A549 treated with Hydrocortisone at 1 μM for 4 hours (cell line): ENCODE measurements around the gene HOMER1. TPM values are rescaled to one million over a fixed set of nuclear protein-coding genes. Genes with fewer than 3 reads are reported as not detected.

Source experiments
- total RNA-seq: library from RNA; stranded (reverse); fragments of 200-300 nt; extraction: Qiagen RNA extraction; gene quantifications from 5 replicates; pipeline ENCODE4 v1.2.3, GENCODE V29; 2022

HOMER1 gene, protein sequence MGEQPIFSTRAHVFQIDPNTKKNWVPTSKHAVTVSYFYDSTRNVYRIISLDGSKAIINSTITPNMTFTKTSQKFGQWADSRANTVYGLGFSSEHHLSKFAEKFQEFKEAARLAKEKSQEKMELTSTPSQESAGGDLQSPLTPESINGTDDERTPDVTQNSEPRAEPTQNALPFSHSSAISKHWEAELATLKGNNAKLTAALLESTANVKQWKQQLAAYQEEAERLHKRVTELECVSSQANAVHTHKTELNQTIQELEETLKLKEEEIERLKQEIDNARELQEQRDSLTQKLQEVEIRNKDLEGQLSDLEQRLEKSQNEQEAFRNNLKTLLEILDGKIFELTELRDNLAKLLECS
- 3.0 to 6.4 TPM (median 4.0 TPM) in 5 replicates for total RNA-seq

DNA sequence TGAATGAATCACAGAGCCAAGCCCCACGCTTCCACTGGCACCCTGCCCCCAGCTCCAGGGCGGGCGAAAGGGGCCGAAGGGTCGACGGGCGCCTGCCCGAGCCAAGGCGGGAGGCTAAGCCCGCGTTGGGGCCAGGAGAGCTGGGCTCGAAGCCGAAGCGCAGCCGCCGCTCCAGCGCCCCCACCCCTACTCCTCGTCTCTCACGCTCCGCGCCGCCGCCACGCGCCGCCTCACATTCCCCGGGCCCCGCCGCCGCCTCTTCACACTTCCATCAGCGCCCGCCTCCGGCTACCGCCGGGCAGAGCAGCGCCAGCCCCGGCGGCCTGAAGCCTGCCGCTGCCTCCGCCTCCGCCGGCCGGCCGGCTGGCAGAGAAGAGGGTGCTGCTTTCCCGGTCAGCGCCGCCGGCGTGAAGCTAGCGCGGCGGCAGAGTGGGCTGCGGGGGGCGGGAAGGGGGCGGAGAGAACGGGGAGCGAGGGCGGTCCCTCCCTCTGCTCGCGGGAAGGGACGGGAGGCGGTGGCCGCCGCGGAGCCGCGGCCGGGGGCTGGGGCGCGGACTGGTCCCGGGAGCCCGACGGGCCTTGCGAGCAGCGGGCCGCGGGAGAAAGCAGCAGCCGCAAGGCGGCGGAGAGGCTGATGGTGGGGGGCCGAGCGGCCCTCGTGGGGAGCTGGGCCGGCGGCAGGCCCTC lies at the start of gene HOMER1:
Gene HOMER1 (minus strand): TSS at position 431 of the 687 bp plus-strand sequence. CDS start 1,360 bp downstream, outside the sequence.

Other genes starting within 250 kb of the HOMER1 start
- 18.4 to 23.5 TPM (median 20.2 TPM) in 5 replicates for gene TENT2, start 98.3 kb upstream of the HOMER1 start, total RNA-seq
- gene CMYA5, start 175.7 kb upstream of the HOMER1 start, total RNA-seq, result 0.06 to 0.14 TPM (median 0.08 TPM) in 5 replicates